Osteocyte (in vitro differentiated cells): ENCODE data around the gene MICA. TPM values are rescaled to one million over a fixed set of nuclear protein-coding genes. Genes with fewer than 3 reads are reported as not detected.
"Not testable (repeated sequence)": the region's sequence is repeated elsewhere in the genome, so short reads cannot be mapped to it uniquely, and the experiment has no call there.

ENCODE experiments used
- DNase-seq: peaks from one replicate; pipeline ENCODE4 v3.0.0; 2021; ENCODE audit warnings: mixed read lengths; ENCODE audit not compliant: unreplicated experiment; ENCODE audit errors: extremely low spot score
- H3K27ac Mint-ChIP-seq: one replicate; pipeline ENCODE4 v1.8.0; 2021; ENCODE audit warnings: mild to moderate bottlenecking, mixed read lengths; ENCODE audit not compliant: unreplicated experiment
- H3K27me3 Mint-ChIP-seq: one replicate; pipeline ENCODE4 v1.8.0; 2021; ENCODE audit warnings: mixed read lengths; ENCODE audit not compliant: unreplicated experiment
- H3K36me3 Mint-ChIP-seq: one replicate; pipeline ENCODE4 v1.8.0; 2021; ENCODE audit warnings: mixed read lengths; ENCODE audit not compliant: unreplicated experiment
- H3K4me1 Mint-ChIP-seq: one replicate; pipeline ENCODE4 v1.8.0; 2021; ENCODE audit warnings: mixed read lengths; ENCODE audit not compliant: unreplicated experiment
- H3K4me3 Mint-ChIP-seq: one replicate; pipeline ENCODE4 v1.8.0; 2021; ENCODE audit warnings: mild to moderate bottlenecking, moderate library complexity, mixed read lengths; ENCODE audit not compliant: unreplicated experiment
- H3K9me3 Mint-ChIP-seq: one replicate; pipeline ENCODE4 v1.8.0; 2021; ENCODE audit warnings: mixed read lengths; ENCODE audit not compliant: unreplicated experiment
- CTCF ChIP-seq: fragments of 200-600 bp; sonication (generic); IDR thresholded peaks from 2 replicates; pipeline ENCODE4 v1.5.0; 2021; ENCODE audit warnings: antibody characterized with exemption, mild to moderate bottlenecking, moderate library complexity
- total RNA-seq: library from RNA; stranded (reverse); gene quantifications from 2 replicates; pipeline ENCODE4 v1.2.1, GENCODE V29; 2021

The MICA gene
- total RNA-seq, 1 donor from 2014 or later: 33.0 TPM

GRCh38 chr6:31453259-31453658 is 49.9 kb downstream of the MICA start:
- H3K36me3 Mint-ChIP-seq: peaks cover 5% of the 10 kb centered on the region
- H3K4me1 Mint-ChIP-seq: no peaks in the 10 kb centered on the region
- peak; percentile 6 for DNase-seq

GRCh38 chr6:31459864-31460263 is 56.5 kb downstream of the MICA start:
- not testable (repeated sequence) for H3K9me3 Mint-ChIP-seq, DNase-seq, H3K27ac Mint-ChIP-seq, H3K36me3 Mint-ChIP-seq, H3K4me3 Mint-ChIP-seq, H3K4me1 Mint-ChIP-seq
- peaks cover 19% of the 10 kb centered on the region for H3K27me3 Mint-ChIP-seq

More at GRCh38 chr6:31453259-31453658, 49.9 kb downstream of the MICA start:
- Mint-ChIP-seq H3K27ac (no peak overlapping the region), H3K9me3 (peaks cover 15% of the 10 kb centered on the region), H3K4me3 (no peak overlapping the region), H3K27me3 (peaks cover 52% of the 10 kb centered on the region)
- no peak for TF ChIP-seq CTCF

GRCh38 chr6:31460361-31461025 is 57.1 kb downstream of the MICA start:
- H3K36me3 Mint-ChIP-seq: no peaks in the 10 kb centered on the region
- no peak overlapping the region for H3K4me3 Mint-ChIP-seq
- no peak overlapping the region for H3K27ac Mint-ChIP-seq
- no peaks in the 10 kb centered on the region for H3K9me3 Mint-ChIP-seq
- no peak for DNase-seq
- peaks cover 7% of the 10 kb centered on the region for H3K4me1 Mint-ChIP-seq
- TF ChIP-seq CTCF: no peak
- H3K27me3 Mint-ChIP-seq: peaks cover 19% of the 10 kb centered on the region

- DNase-seq: no peak
- no peak overlapping the region for H3K27ac Mint-ChIP-seq
- peaks cover 17% of the 10 kb centered on the region for H3K27me3 Mint-ChIP-seq
- no peak overlapping the region for H3K4me3 Mint-ChIP-seq
- no peak for TF ChIP-seq CTCF
- no peaks in the 10 kb centered on the region for H3K9me3 Mint-ChIP-seq
- peaks cover 7% of the 10 kb centered on the region for H3K4me1 Mint-ChIP-seq
- H3K36me3 Mint-ChIP-seq: no peaks in the 10 kb centered on the region
Observed at GRCh38 chr6:31462026-31462963, 58.9 kb downstream of the MICA start.

- H3K36me3 Mint-ChIP-seq: no peaks in the 10 kb centered on the region
- no peak overlapping the region for H3K27ac Mint-ChIP-seq
- peak overlapping the region; percentile 61 for H3K4me3 Mint-ChIP-seq
- peaks cover 7% of the 10 kb centered on the region for H3K4me1 Mint-ChIP-seq
- no peak for TF ChIP-seq CTCF
- peak; percentile 84 for DNase-seq
- H3K9me3 Mint-ChIP-seq: no peaks in the 10 kb centered on the region
- peaks cover 13% of the 10 kb centered on the region for H3K27me3 Mint-ChIP-seq
Observed at GRCh38 chr6:31462964-31463870, 59.8 kb downstream of the MICA start.
